IMR-90 (cell line): ENCODE measurements around the gene DNAJB12. TPM values are rescaled to one million over a fixed set of nuclear protein-coding genes. Genes with fewer than 3 reads are reported as not detected.

ENCODE experiments used
- BHLHE40 ChIP-seq: fragments of 150-350 bp; IDR thresholded peaks from 2 replicates; pipeline ENCODE4 v1.6.1; 2016; ENCODE audit warnings: mild to moderate bottlenecking, low read depth, low read length
- CEBPB ChIP-seq: IDR thresholded peaks from 2 replicates; pipeline ENCODE4 v1.6.1; 2012; ENCODE audit warnings: low read depth, low read length, improper control_type of control experiment
- MAFK ChIP-seq: IDR thresholded peaks from 2 replicates; pipeline ENCODE4 v1.6.1; 2012; ENCODE audit warnings: low read depth, low read length, improper control_type of control experiment
- MXI1 ChIP-seq: IDR thresholded peaks from 2 replicates; pipeline ENCODE4 v1.6.1; 2012; ENCODE audit warnings: low read depth, mild to moderate bottlenecking, low read length, moderate library complexity, borderline replicate concordance
- POLR2A ChIP-seq: IDR thresholded peaks from 2 replicates; pipeline ENCODE4 v1.6.1; 2012; ENCODE audit warnings: mild to moderate bottlenecking, low read depth, low read length
- RCOR1 ChIP-seq: IDR thresholded peaks from 2 replicates; pipeline ENCODE4 v1.6.1; 2012; ENCODE audit warnings: mild to moderate bottlenecking, low read length, improper control_type of control experiment; ENCODE audit not compliant: insufficient replicate concordance
- polyA plus RNA-seq, 3 experiments: library from polyadenylated mRNA; depleted of rRNA; stranded (reverse); fragments of >200 nt; gene quantifications; 2 replicates each; pipeline ENCODE4 v1.2.3, GENCODE V29; 2012; ENCODE audit warnings: low replicate concordance in 1 of 3
- total RNA-seq: library from RNA; depleted of rRNA; stranded (reverse); fragments of >200 nt; gene quantifications from 2 replicates; pipeline ENCODE4 v1.2.3, GENCODE V29; 2012

Gene DNAJB12
- total and polyA plus RNA-seq, 2 of the 4 experiments (the other 2 are of a cell fraction) = 18.3 to 24.0 TPM

- TF ChIP-seq CEBPB (no peak), POLR2A (no peak; the same call in 1 of the 2 replicates), RCOR1 (no peak), BHLHE40 (no peak), MXI1 (no peak), MAFK (no peak)
Observed at GRCh38 chr10:72321248-72322029, 33.3 kb downstream of the DNAJB12 start (continued).
